Activated CD8-positive, alpha-beta T cell treated with anti-CD3 and anti-CD28 coated beads for 36 hours (primary cell): ENCODE data around the gene NOC4L. TPM values are rescaled to one million over a fixed set of nuclear protein-coding genes. Genes with fewer than 3 reads are reported as not detected.

Source experiments
- ATAC-seq: fragments of 200-7000 bp; cut with Tn5 transposase; one replicate; pipeline ENCODE4 v1.10.0; 2021; ENCODE audit warnings: mild to moderate bottlenecking, moderate library complexity
- CTCF ChIA-PET: fragments of 350-600 bp; sonication (Branson Sonifier 250); formaldehyde crosslinking; loops from one replicate; lab custom pipeline; 2021; ENCODE audit warnings: antibody characterized with exemption; lab: Charles Lee
- POLR2A ChIA-PET: fragments of 350-600 bp; sonication (Branson Sonifier 250); formaldehyde crosslinking; loops from one replicate; lab custom pipeline; 2021; ENCODE audit warnings: antibody characterized with exemption; lab: Charles Lee
- DNase-seq: peaks from one replicate; pipeline ENCODE4 v3.0.0-alpha.2; 2020
- H3K27ac Mint-ChIP-seq: one replicate; pipeline ENCODE4 v1.8.0; 2021; ENCODE audit warnings: mild to moderate bottlenecking, mixed read lengths
- H3K27me3 Mint-ChIP-seq: one replicate; pipeline ENCODE4 v1.8.0; 2021; ENCODE audit warnings: mixed read lengths
- H3K36me3 Mint-ChIP-seq: one replicate; pipeline ENCODE4 v1.8.0; 2021; ENCODE audit warnings: low read depth, mixed read lengths
- H3K4me1 Mint-ChIP-seq: one replicate; pipeline ENCODE4 v1.8.0; 2021; ENCODE audit warnings: low read depth, mixed read lengths
- H3K4me3 Mint-ChIP-seq: one replicate; pipeline ENCODE4 v1.8.0; 2021; ENCODE audit warnings: mild to moderate bottlenecking, moderate library complexity, mixed read lengths
- H3K9me3 Mint-ChIP-seq: one replicate; pipeline ENCODE4 v1.8.0; 2021; ENCODE audit warnings: mixed read lengths
- CTCF ChIP-seq: fragments of 200-600 bp; IDR thresholded peaks from one replicate; pipeline ENCODE4 v1.8.0; 2022; ENCODE audit warnings: antibody characterized with exemption, mild to moderate bottlenecking
- intact Hi-C: fragments of 100-400 bp; cut with micrococcal nuclease; formaldehyde crosslinking; loops from one replicate; pipeline ENCODE4 v1.10.0; 2022
- total RNA-seq, 2 experiments: library from RNA; stranded (reverse); gene quantifications; one replicate each; pipeline ENCODE4 v1.2.3, GENCODE V29; 2021

NOC4L gene
- total RNA-seq, 2 experiments from 2014 or later: 35.6 to 41.2 TPM

GRCh38 chr12:132162508-132163031, 18.3 kb downstream of the NOC4L start:
- Mint-ChIP-seq H3K27ac (no peak overlapping the region), H3K27me3 (no peaks in the 10 kb centered on the region), H3K9me3 (peaks cover 2% of the 10 kb centered on the region), H3K4me1 (peaks cover 17% of the 10 kb centered on the region), H3K4me3 (no peak overlapping the region), H3K36me3 (no peaks in the 10 kb centered on the region)
- DNase-seq (no peak), ATAC-seq (peak; percentile 32)
- no peak for TF ChIP-seq CTCF
- CTCF ChIA-PET: interaction anchor here (1.5 to 2.3 kb wide), 2 partner anchors 9 to 57 kb away, joined by 5 to 6 read pairs; no protein-coding TSS in a partner anchor
- POLR2A ChIA-PET: interaction anchor here (0.9 to 1.1 kb wide), 2 partner anchors 13 to 15 kb away, joined by 3 read pairs; no protein-coding TSS in a partner anchor
- intact Hi-C loops: no loop called here

GRCh38 chr12:132163041-132163910, 19.0 kb downstream of the NOC4L start:
- intact Hi-C loops: no loop called here
- DNase-seq (no peak), ATAC-seq (peak; percentile 15)
- no peak for TF ChIP-seq CTCF
- Mint-ChIP-seq H3K9me3 (peaks cover 2% of the 10 kb centered on the region), H3K4me3 (no peak overlapping the region), H3K4me1 (peaks cover 19% of the 10 kb centered on the region), H3K27me3 (no peaks in the 10 kb centered on the region), H3K36me3 (no peaks in the 10 kb centered on the region), H3K27ac (no peak overlapping the region)
- CTCF ChIA-PET: interaction anchor here (1.5 to 2.3 kb wide), 2 partner anchors 9 to 56 kb away, joined by 5 to 6 read pairs; no protein-coding TSS in a partner anchor
- POLR2A ChIA-PET: interaction anchor here (0.9 to 1.1 kb wide), 2 partner anchors 12 to 16 kb away, joined by 3 read pairs; no protein-coding TSS in a partner anchor

- no peak overlapping the region for H3K27ac Mint-ChIP-seq
- no peak for DNase-seq
- H3K4me3 Mint-ChIP-seq: no peak overlapping the region
- H3K36me3 Mint-ChIP-seq: no peaks in the 10 kb centered on the region
- peaks cover 2% of the 10 kb centered on the region for H3K9me3 Mint-ChIP-seq
- intact Hi-C loops: no loop called here
- no peaks in the 10 kb centered on the region for H3K27me3 Mint-ChIP-seq
- POLR2A ChIA-PET: interaction anchor here (1.1 kb wide), 1 partner anchor 17 kb away, joined by 3 read pairs; no protein-coding TSS in a partner anchor
- peaks cover 19% of the 10 kb centered on the region for H3K4me1 Mint-ChIP-seq
- TF ChIP-seq CTCF: no peak
- CTCF ChIA-PET: interaction anchor here (1.5 kb wide), 1 partner anchor 55 kb away, joined by 6 read pairs; no protein-coding TSS in a partner anchor
- peak; percentile 5 for ATAC-seq
Measured at GRCh38 chr12:132163911-132164288, 19.6 kb downstream of the NOC4L start.

- H3K36me3 Mint-ChIP-seq: no peaks in the 10 kb centered on the region
- H3K9me3 Mint-ChIP-seq: peaks cover 2% of the 10 kb centered on the region
- TF ChIP-seq CTCF: no peak
- ChIA-PET POLR2A (no interaction called here), CTCF (interaction anchor here (1.5 kb wide), 1 partner anchor 55 kb away, joined by 6 read pairs; no protein-coding TSS in a partner anchor)
- H3K4me1 Mint-ChIP-seq: peaks cover 19% of the 10 kb centered on the region
- no peaks in the 10 kb centered on the region for H3K27me3 Mint-ChIP-seq
- H3K27ac Mint-ChIP-seq: no peak overlapping the region
- intact Hi-C loops: no loop called here
- no peak overlapping the region for H3K4me3 Mint-ChIP-seq
- ATAC-seq (no peak), DNase-seq (no peak)
Measured at GRCh38 chr12:132164426-132164825, 20.2 kb downstream of the NOC4L start.
